CD4-positive, alpha-beta memory T cell (primary cell): ENCODE results near the gene STAT4. TPM values are rescaled to one million over a fixed set of nuclear protein-coding genes. Genes with fewer than 3 reads are reported as not detected.

Experiments used
- CTCF ChIA-PET: fragments of 350-600 bp; sonication (Branson Sonifier 250); formaldehyde crosslinking; loops from one replicate; lab custom pipeline; 2021; ENCODE audit warnings: inconsistent platforms; ENCODE audit not compliant: partially characterized antibody; lab: Charles Lee
- POLR2A ChIA-PET: fragments of 350-600 bp; sonication (Branson Sonifier 250); formaldehyde crosslinking; loops from one replicate; lab custom pipeline; 2021; ENCODE audit not compliant: partially characterized antibody; lab: Charles Lee
- DNase-seq, 5 donors: peaks; one replicate each; pipeline versions ENCODE4 v3.0.0 to v3.0.0-alpha.2; 2020 to 2022; ENCODE audit warnings: mixed read lengths in 1 of 5
- H3K27ac ChIP-seq: one replicate; pipeline ENCODE4 v1.7.0; 2013; ENCODE audit warnings: low read depth, low read length
- H3K27me3 ChIP-seq: 2 replicates; pipeline ENCODE4 v1.7.0; 2013; ENCODE audit warnings: mild to moderate bottlenecking, low read length, moderate library complexity; ENCODE audit not compliant: insufficient read depth
- H3K36me3 ChIP-seq: 2 replicates; pipeline ENCODE4 v1.7.0; 2013; ENCODE audit warnings: mild to moderate bottlenecking, low read length, moderate library complexity; ENCODE audit not compliant: insufficient read depth
- H3K4me1 ChIP-seq: 2 replicates; pipeline ENCODE4 v1.7.0; 2013; ENCODE audit warnings: mild to moderate bottlenecking, low read length, moderate library complexity; ENCODE audit not compliant: insufficient read depth
- H3K4me3 ChIP-seq, 2 donors: one replicate each; pipeline ENCODE4 v1.7.0; 2013; ENCODE audit warnings: low read length in 2 of 2, mild to moderate bottlenecking in 1 of 2
- H3K9me3 ChIP-seq, 2 donors: one replicate each; pipeline ENCODE4 v1.7.0; 2013; ENCODE audit warnings: low read length in 2 of 2, control low read depth in 1 of 2; ENCODE audit not compliant: control insufficient read depth in 1 of 2
- H3K27ac Mint-ChIP-seq, 7 donors: one replicate each; pipeline ENCODE4 v1.8.0; 2020 to 2021; ENCODE audit warnings: mixed read lengths in 7 of 7, mild to moderate bottlenecking in 6 of 7, inconsistent platforms in 3 of 7, moderate library complexity in 3 of 7
- H3K27me3 Mint-ChIP-seq, 2 donors: one replicate each; pipeline ENCODE4 v1.8.0; 2020 to 2021; ENCODE audit warnings: mixed read lengths in 2 of 2
- H3K36me3 Mint-ChIP-seq, 2 donors: one replicate each; pipeline ENCODE4 v1.8.0; 2020 to 2021; ENCODE audit warnings: mixed read lengths in 2 of 2, inconsistent platforms in 1 of 2, mild to moderate bottlenecking in 1 of 2
- H3K4me1 Mint-ChIP-seq, 4 donors: one replicate each; pipeline ENCODE4 v1.8.0; 2020 to 2021; ENCODE audit warnings: mixed read lengths in 4 of 4, mild to moderate bottlenecking in 1 of 4
- H3K4me3 Mint-ChIP-seq, 8 donors: one replicate each; pipeline ENCODE4 v1.8.0; 2020 to 2021; ENCODE audit warnings: mixed read lengths in 8 of 8, mild to moderate bottlenecking in 7 of 8, moderate library complexity in 6 of 8, inconsistent platforms in 3 of 8
- H3K9me3 Mint-ChIP-seq, 8 donors: one replicate each; pipeline ENCODE4 v1.8.0; 2020 to 2021; ENCODE audit warnings: mixed read lengths in 8 of 8, mild to moderate bottlenecking in 5 of 8, inconsistent platforms in 3 of 8, moderate library complexity in 1 of 8
- intact Hi-C: fragments of 100-400 bp; cut with micrococcal nuclease; formaldehyde crosslinking; loops from one replicate; pipeline ENCODE4 v1.15.1; 2023
- polyA plus RNA-seq, 2 donors: library from polyadenylated mRNA; unstranded; fragments of 300-500 nt; fragmentation: Illumina TruSeq; gene quantifications; one replicate each; pipeline ENCODE4 v1.2.3, GENCODE V29; 2021
- total RNA-seq, 2 experiments: library from RNA; stranded (reverse); gene quantifications; one replicate each; pipeline ENCODE4 v1.2.3, GENCODE V29; 2021

Gene STAT4, protein sequence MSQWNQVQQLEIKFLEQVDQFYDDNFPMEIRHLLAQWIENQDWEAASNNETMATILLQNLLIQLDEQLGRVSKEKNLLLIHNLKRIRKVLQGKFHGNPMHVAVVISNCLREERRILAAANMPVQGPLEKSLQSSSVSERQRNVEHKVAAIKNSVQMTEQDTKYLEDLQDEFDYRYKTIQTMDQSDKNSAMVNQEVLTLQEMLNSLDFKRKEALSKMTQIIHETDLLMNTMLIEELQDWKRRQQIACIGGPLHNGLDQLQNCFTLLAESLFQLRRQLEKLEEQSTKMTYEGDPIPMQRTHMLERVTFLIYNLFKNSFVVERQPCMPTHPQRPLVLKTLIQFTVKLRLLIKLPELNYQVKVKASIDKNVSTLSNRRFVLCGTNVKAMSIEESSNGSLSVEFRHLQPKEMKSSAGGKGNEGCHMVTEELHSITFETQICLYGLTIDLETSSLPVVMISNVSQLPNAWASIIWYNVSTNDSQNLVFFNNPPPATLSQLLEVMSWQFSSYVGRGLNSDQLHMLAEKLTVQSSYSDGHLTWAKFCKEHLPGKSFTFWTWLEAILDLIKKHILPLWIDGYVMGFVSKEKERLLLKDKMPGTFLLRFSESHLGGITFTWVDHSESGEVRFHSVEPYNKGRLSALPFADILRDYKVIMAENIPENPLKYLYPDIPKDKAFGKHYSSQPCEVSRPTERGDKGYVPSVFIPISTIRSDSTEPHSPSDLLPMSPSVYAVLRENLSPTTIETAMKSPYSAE
- total RNA-seq (100 to 1,000 TPM; 114 to 119 TPM), polyA plus RNA-seq (10 to 100 TPM; 69.7 to 76.6 TPM)

DNA sequence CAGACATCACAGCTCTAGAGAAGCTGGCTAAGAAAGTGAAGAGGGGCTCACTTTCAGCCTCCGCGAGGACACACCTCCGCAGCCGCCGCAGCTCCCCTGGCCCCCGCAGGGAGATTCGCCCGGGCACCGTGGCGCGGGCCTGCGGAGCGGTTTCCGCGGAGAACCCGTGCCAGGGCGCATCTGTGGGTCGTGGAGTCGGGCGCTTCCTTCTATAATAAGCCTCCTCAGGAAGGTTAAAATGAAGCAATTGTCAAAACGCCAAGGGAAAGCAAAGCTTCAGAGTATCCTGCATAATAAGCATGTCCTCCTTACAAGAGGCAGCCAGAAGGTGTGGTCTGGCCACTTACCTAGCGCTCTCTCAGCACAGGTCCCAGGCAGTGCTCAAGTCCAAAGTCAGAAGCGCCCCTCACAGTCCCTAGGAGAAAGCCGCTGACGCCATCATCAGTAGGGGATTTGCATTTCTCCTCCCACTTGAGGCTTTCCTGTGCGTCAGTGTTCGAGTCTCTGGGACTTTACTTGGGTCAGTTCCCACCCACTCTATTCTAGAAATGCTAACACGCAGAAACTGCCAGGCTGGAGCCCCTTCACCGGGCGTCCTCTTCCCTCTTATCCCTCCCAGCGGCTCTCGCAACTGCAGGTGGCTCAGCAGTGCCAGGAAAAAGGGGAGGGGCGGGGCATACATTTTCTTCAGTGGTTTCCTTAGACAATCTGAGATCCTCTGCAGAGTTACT, at the start of gene STAT4:
STAT4 (minus strand) TSS at position 395 of the 731 bp plus-strand sequence. CDS start 2,791 bp downstream, outside the sequence.
- Mint-ChIP-seq H3K9me3 (no peaks in the 10 kb centered on the region), H3K27me3 (no peaks in the 10 kb centered on the region), H3K4me1 (peaks cover 31 to 74% (median 48%) of the 10 kb centered on the region in 4 donors), H3K36me3 (peaks cover 21 to 32% of the 10 kb centered on the region in 2 donors), H3K4me3 (peak within 1 kb of the TSS; percentile 81 to 98 (median 96)), H3K27ac (peak within 1 kb of the TSS; percentile 93 to 100 (median 98))
- POLR2A ChIA-PET = interaction anchor here (0.6 to 5.6 kb wide), 32 partner anchors 8 to 527 kb away, joined by 3 to 91 read pairs (median 6); partner anchors contain the start of genes GLS, NABP1 and STAT1
- CTCF ChIA-PET = interaction anchor here (0.7 to 11.1 kb wide), 16 partner anchors 9 to 300 kb away, joined by 3 to 135 read pairs (median 4); no protein-coding TSS in a partner anchor
- H3K36me3 ChIP-seq = peaks cover 16% of the 10 kb centered on the region
- H3K4me3 ChIP-seq = peak within 1 kb of the TSS; percentile 89 to 92
- peak; percentile 87 to 95 (median 89) for DNase-seq
- no peaks in the 10 kb centered on the region for H3K9me3 ChIP-seq
- H3K4me1 ChIP-seq = peaks cover 42% of the 10 kb centered on the region
- peak within 1 kb of the TSS; percentile 99 for H3K27ac ChIP-seq
- no peaks in the 10 kb centered on the region for H3K27me3 ChIP-seq
- intact Hi-C loops = loop anchor here (1.0 kb wide), 4 partner anchors 36 to 528 kb away; partner anchors contain the start of gene NABP1

DNA sequence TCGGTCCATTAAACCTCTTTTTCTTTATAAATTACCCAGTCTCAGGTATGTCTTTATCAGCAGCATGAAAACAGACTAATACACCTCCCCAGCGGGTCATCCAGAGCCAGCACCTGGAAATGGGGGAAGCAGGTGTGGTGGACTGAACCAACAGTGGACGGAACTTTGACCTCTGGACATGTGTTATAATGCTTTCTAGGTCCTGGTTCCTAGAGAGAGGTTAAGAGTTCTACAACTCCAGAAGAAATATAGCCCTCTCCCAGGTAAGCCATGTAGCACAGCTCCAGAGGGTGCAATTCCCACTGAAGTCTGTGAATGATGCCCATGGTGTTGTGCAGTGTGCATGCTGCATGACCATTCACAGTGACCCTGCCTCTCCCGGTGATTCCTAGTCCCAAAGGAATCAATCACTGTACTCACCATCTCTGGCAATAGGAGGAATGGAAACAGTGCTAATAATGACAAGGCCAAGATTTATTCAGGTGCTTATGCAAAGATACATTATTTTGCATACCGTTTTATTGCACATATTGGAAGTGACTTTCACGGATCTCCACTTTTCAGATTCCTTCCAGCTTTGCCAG, 49.2 kb upstream of the STAT4 start:
- no peak overlapping the region for H3K4me3 Mint-ChIP-seq

DNA sequence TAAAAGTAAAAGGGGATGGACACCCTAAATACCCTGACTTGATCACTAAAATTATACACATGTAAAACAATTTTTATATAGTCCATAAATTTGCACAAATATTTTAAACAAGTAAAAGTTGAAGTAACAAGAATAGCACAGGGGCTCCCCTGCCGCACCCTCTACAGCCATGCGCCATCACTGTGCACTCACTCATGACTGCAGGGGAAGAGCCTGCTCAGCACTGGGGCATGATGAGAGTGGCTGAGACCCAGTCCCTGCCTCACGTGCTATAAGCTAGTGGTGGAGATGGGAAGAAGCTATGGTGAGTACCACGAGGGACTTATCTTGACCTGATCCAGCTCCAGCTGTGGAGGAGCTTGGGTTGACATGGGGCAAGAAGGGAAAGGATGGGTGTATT, 47.5 kb upstream of the STAT4 start:
- H3K36me3 Mint-ChIP-seq = peaks cover 0 to 6% of the 10 kb centered on the region in 2 donors
- Histone ChIP-seq H3K4me3 (no peak overlapping the region), H3K9me3 (no peaks in the 10 kb centered on the region), H3K36me3 (no peaks in the 10 kb centered on the region), H3K27ac (no peak overlapping the region), H3K27me3 (no peaks in the 10 kb centered on the region), H3K4me1 (peaks cover 33% of the 10 kb centered on the region)
- peak overlapping the region in 1 of 7 donors; percentile 22 for H3K27ac Mint-ChIP-seq
- intact Hi-C loops = no loop called here
- ChIA-PET CTCF (interaction anchor here (1.3 to 1.4 kb wide), 2 partner anchors 10 to 43 kb away, joined by 3 to 4 read pairs; no protein-coding TSS in a partner anchor), POLR2A (interaction anchor here (1.4 kb wide), 1 partner anchor 8 kb away, joined by 4 read pairs; no protein-coding TSS in a partner anchor)
- DNase-seq = no peak
- H3K4me1 Mint-ChIP-seq = peaks cover 30 to 47% (median 37%) of the 10 kb centered on the region in 4 donors
- H3K4me3 Mint-ChIP-seq = no peak overlapping the region
- no peaks in the 10 kb centered on the region for H3K27me3 Mint-ChIP-seq
- peaks cover 0 to 2% (median 0%) of the 10 kb centered on the region in 8 donors for H3K9me3 Mint-ChIP-seq

More for the DNA sequence above, 49.2 kb upstream of the STAT4 start:
- no peak overlapping the region for H3K4me3 ChIP-seq
- ChIA-PET POLR2A (no interaction called here), CTCF (no interaction called here)
- no peak for DNase-seq
- H3K27me3 ChIP-seq = no peaks in the 10 kb centered on the region
- no peak overlapping the region for H3K27ac Mint-ChIP-seq
- peaks cover 0 to 2% (median 0%) of the 10 kb centered on the region in 8 donors for H3K9me3 Mint-ChIP-seq
- no peaks in the 10 kb centered on the region for H3K27me3 Mint-ChIP-seq
- H3K4me1 Mint-ChIP-seq = peaks cover 23 to 44% (median 30%) of the 10 kb centered on the region in 4 donors
- peaks cover 26% of the 10 kb centered on the region for H3K4me1 ChIP-seq
- H3K36me3 ChIP-seq = no peaks in the 10 kb centered on the region
- H3K27ac ChIP-seq = no peak overlapping the region
- intact Hi-C loops = no loop called here
- peaks cover 0 to 5% of the 10 kb centered on the region in 2 donors for H3K36me3 Mint-ChIP-seq
- no peaks in the 10 kb centered on the region for H3K9me3 ChIP-seq

DNA sequence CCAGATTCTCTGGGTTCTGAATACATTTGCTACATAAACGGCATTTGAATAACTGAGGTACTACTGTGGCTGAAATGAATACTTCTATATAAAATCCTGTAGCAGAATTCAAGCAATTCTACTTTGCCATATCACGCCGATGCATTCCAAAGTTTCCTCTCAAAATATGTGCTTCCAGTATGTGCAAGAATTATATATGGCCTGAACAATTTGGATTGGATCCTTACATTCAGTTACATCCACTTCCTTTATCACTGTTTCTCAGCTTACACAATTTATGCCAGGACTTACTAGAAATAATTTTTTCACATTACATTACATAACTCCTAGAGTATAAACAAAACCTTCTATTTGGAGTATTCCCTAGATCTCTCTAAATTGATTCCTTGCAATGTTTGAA, 46.3 kb upstream of the STAT4 start:
- CTCF ChIA-PET = interaction anchor here (1.3 kb wide), 1 partner anchor 21 kb away, joined by 3 read pairs; no protein-coding TSS in a partner anchor
- no peak overlapping the region for H3K4me3 Mint-ChIP-seq
- peaks cover 31% of the 10 kb centered on the region for H3K4me1 ChIP-seq
- peaks cover 23 to 41% (median 33%) of the 10 kb centered on the region in 4 donors for H3K4me1 Mint-ChIP-seq
- H3K27me3 ChIP-seq = no peaks in the 10 kb centered on the region
- H3K4me3 ChIP-seq = no peak overlapping the region
- no peak overlapping the region for H3K27ac Mint-ChIP-seq
- H3K27me3 Mint-ChIP-seq = no peaks in the 10 kb centered on the region
- peaks cover 0 to 4% of the 10 kb centered on the region in 2 donors for H3K36me3 Mint-ChIP-seq
- no peaks in the 10 kb centered on the region for H3K9me3 ChIP-seq
- POLR2A ChIA-PET = interaction anchor here (1.4 kb wide), 1 partner anchor 10 kb away, joined by 4 read pairs; no protein-coding TSS in a partner anchor
- no peaks in the 10 kb centered on the region for H3K36me3 ChIP-seq
- no peak overlapping the region for H3K27ac ChIP-seq
- peaks cover 0 to 2% (median 0%) of the 10 kb centered on the region in 8 donors for H3K9me3 Mint-ChIP-seq
- intact Hi-C loops = no loop called here
- DNase-seq = no peak

DNA sequence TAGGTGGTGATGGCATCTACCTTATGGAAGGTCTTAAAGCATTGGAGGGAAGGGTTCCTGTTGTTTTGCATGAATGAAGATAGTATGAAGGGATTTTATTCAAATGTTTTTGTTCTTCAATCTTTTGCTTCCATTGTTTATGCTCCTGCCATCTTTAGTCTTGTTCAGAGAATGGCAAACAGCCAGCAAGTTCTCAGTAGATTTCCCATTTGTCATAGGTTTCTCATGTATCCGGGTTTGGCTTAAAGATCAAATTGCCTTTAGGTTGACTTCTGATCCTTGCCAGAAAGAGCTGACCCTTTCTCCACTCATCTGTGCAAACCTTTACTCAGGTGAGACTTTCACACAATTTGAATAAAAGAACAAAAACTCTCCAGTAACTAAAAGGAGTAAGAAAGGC, 44.2 kb upstream of the STAT4 start:
- no peaks in the 10 kb centered on the region for H3K27me3 Mint-ChIP-seq
- H3K27ac ChIP-seq = peak overlapping the region; percentile 31
- H3K9me3 Mint-ChIP-seq = peaks cover 0 to 16% (median 10%) of the 10 kb centered on the region in 8 donors
- no peaks in the 10 kb centered on the region for H3K27me3 ChIP-seq
- POLR2A ChIA-PET = interaction anchor here (0.9 to 2.9 kb wide), 3 partner anchors 12 to 484 kb away, joined by 4 to 14 read pairs (median 5); partner anchors contain the start of gene NABP1
- H3K4me1 Mint-ChIP-seq = peaks cover 23 to 47% (median 36%) of the 10 kb centered on the region in 4 donors
- H3K36me3 ChIP-seq = no peaks in the 10 kb centered on the region
- H3K36me3 Mint-ChIP-seq = peaks cover 3 to 10% of the 10 kb centered on the region in 2 donors
- peak overlapping the region in 1 of 8 donors; percentile 55 for H3K4me3 Mint-ChIP-seq
- CTCF ChIA-PET = interaction anchor here (1.0 to 1.9 kb wide), 3 partner anchors 10 to 39 kb away, joined by 3 to 7 read pairs (median 5); no protein-coding TSS in a partner anchor
- intact Hi-C loops = no loop called here
- H3K9me3 ChIP-seq = no peaks in the 10 kb centered on the region
- H3K4me3 ChIP-seq = no peak overlapping the region
- no peak for DNase-seq
- H3K27ac Mint-ChIP-seq = peak overlapping the region in 6 of 7 donors; percentile 65 to 90 (median 88)
- peaks cover 32% of the 10 kb centered on the region for H3K4me1 ChIP-seq
